Activated naive CD8-positive, alpha-beta T cell treated with anti-CD3 and anti-CD28 coated beads, Interleukin-2, amount 10 ng/mL, durations not matched to agents 7 days and 5 days (primary cell): Measurements from ENCODE around the gene CIB4. TPM values are rescaled to one million over a fixed set of nuclear protein-coding genes. Genes with fewer than 3 reads are reported as not detected.
A peak's percentile ranks its signal among the peaks of the same experiment; 100 is the strongest.

ENCODE experiments used
- ATAC-seq: fragments of 150-1000 bp; cut with Tn5 transposase; one replicate; pipeline ENCODE4 v1.10.0; 2021; ENCODE audit warnings: low read depth, moderate library complexity
- POLR2A ChIA-PET: fragments of 350-600 bp; sonication (Branson Sonifier 250); formaldehyde crosslinking; loops from one replicate; lab custom pipeline; 2021; ENCODE audit warnings: antibody characterized with exemption; lab: Charles Lee
- DNase-seq: peaks from one replicate; pipeline ENCODE4 v3.0.0; 2021
- H3K27ac Mint-ChIP-seq: one replicate; pipeline ENCODE4 v1.8.0; 2022; ENCODE audit warnings: mild to moderate bottlenecking, mixed read lengths
- H3K27me3 Mint-ChIP-seq: one replicate; pipeline ENCODE4 v1.8.0; 2022; ENCODE audit warnings: mild to moderate bottlenecking, moderate library complexity, mixed read lengths
- H3K36me3 Mint-ChIP-seq: one replicate; pipeline ENCODE4 v1.8.0; 2021; ENCODE audit warnings: mild to moderate bottlenecking, mixed read lengths
- H3K4me1 Mint-ChIP-seq: one replicate; pipeline ENCODE4 v1.8.0; 2021; ENCODE audit warnings: mixed read lengths
- H3K4me3 Mint-ChIP-seq: one replicate; pipeline ENCODE4 v1.8.0; 2022; ENCODE audit warnings: mild to moderate bottlenecking, moderate library complexity, mixed read lengths
- H3K9me3 Mint-ChIP-seq: one replicate; pipeline ENCODE4 v1.8.0; 2021; ENCODE audit warnings: mixed read lengths
- total RNA-seq, 2 experiments: library from RNA; stranded (reverse); gene quantifications; one replicate each; pipeline ENCODE4 v1.2.3, GENCODE V29; 2021

Gene CIB4
- total RNA-seq, 2 experiments from 2014 or later = not detected

GRCh38 chr2:26542676-26543505 lies 98.3 kb downstream of the CIB4 start:
- ATAC-seq (no peak), DNase-seq (no peak)
- H3K4me1 Mint-ChIP-seq = no peaks in the 10 kb centered on the region
- peaks cover 41% of the 10 kb centered on the region for H3K27me3 Mint-ChIP-seq
- no peaks in the 10 kb centered on the region for H3K9me3 Mint-ChIP-seq
- H3K4me3 Mint-ChIP-seq = no peak overlapping the region
- H3K27ac Mint-ChIP-seq = no peak overlapping the region
- POLR2A ChIA-PET = no interaction called here
- H3K36me3 Mint-ChIP-seq = no peaks in the 10 kb centered on the region

- Mint-ChIP-seq H3K9me3 (no peaks in the 10 kb centered on the region), H3K27ac (no peak overlapping the region), H3K36me3 (no peaks in the 10 kb centered on the region), H3K4me1 (no peaks in the 10 kb centered on the region), H3K27me3 (peaks cover 38% of the 10 kb centered on the region), H3K4me3 (no peak overlapping the region)
- POLR2A ChIA-PET = no interaction called here
- DNase-seq (no peak), ATAC-seq (no peak)
Measured at GRCh38 chr2:26542194-26542455, 99.0 kb downstream of the CIB4 start.

- no peak for DNase-seq
- Mint-ChIP-seq H3K9me3 (no peaks in the 10 kb centered on the region), H3K27me3 (peaks cover 34% of the 10 kb centered on the region), H3K36me3 (no peaks in the 10 kb centered on the region), H3K27ac (no peak overlapping the region), H3K4me3 (no peak overlapping the region), H3K4me1 (no peaks in the 10 kb centered on the region)
- ATAC-seq = no peak
- POLR2A ChIA-PET = no interaction called here
Measured at GRCh38 chr2:26541401-26542193, 99.6 kb downstream of the CIB4 start.

GRCh38 chr2:26540961-26541360 lies 100.2 kb downstream of the CIB4 start:
- ATAC-seq (no peak), DNase-seq (no peak)
- Mint-ChIP-seq H3K36me3 (no peaks in the 10 kb centered on the region), H3K9me3 (no peaks in the 10 kb centered on the region), H3K27me3 (peaks cover 28% of the 10 kb centered on the region), H3K27ac (no peak overlapping the region), H3K4me3 (no peak overlapping the region), H3K4me1 (no peaks in the 10 kb centered on the region)
- POLR2A ChIA-PET = no interaction called here

GRCh38 chr2:26540306-26540705 lies 100.9 kb downstream of the CIB4 start:
- Mint-ChIP-seq H3K36me3 (no peaks in the 10 kb centered on the region), H3K27me3 (peaks cover 23% of the 10 kb centered on the region), H3K4me1 (no peaks in the 10 kb centered on the region), H3K27ac (no peak overlapping the region), H3K4me3 (no peak overlapping the region), H3K9me3 (no peaks in the 10 kb centered on the region)
- POLR2A ChIA-PET = no interaction called here
- DNase-seq (no peak), ATAC-seq (no peak)

- peaks cover 8% of the 10 kb centered on the region for H3K27me3 Mint-ChIP-seq
- ATAC-seq (no peak), DNase-seq (no peak)
- H3K36me3 Mint-ChIP-seq = no peaks in the 10 kb centered on the region
- no peaks in the 10 kb centered on the region for H3K4me1 Mint-ChIP-seq
- no peak overlapping the region for H3K4me3 Mint-ChIP-seq
- no peaks in the 10 kb centered on the region for H3K9me3 Mint-ChIP-seq
- POLR2A ChIA-PET = no interaction called here
- no peak overlapping the region for H3K27ac Mint-ChIP-seq
Measured at GRCh38 chr2:26537826-26538475, 103.2 kb downstream of the CIB4 start.

- Mint-ChIP-seq H3K4me3 (no peak overlapping the region), H3K27me3 (peaks cover 6% of the 10 kb centered on the region), H3K36me3 (no peaks in the 10 kb centered on the region), H3K4me1 (no peaks in the 10 kb centered on the region), H3K27ac (no peak overlapping the region), H3K9me3 (no peaks in the 10 kb centered on the region)
- ATAC-seq = no peak
- DNase-seq = no peak
- POLR2A ChIA-PET = no interaction called here
Measured at GRCh38 chr2:26537069-26537825, 103.9 kb downstream of the CIB4 start.

- Mint-ChIP-seq H3K27me3 (peaks cover 4% of the 10 kb centered on the region), H3K27ac (no peak overlapping the region), H3K9me3 (no peaks in the 10 kb centered on the region), H3K36me3 (no peaks in the 10 kb centered on the region), H3K4me3 (no peak overlapping the region), H3K4me1 (no peaks in the 10 kb centered on the region)
- no peak for ATAC-seq
- peak; percentile 19 for DNase-seq
- POLR2A ChIA-PET = no interaction called here
Measured at GRCh38 chr2:26536371-26537068, 104.6 kb downstream of the CIB4 start.

GRCh38 chr2:26535663-26536275 lies 105.4 kb downstream of the CIB4 start:
- Mint-ChIP-seq H3K4me1 (no peaks in the 10 kb centered on the region), H3K9me3 (no peaks in the 10 kb centered on the region), H3K27me3 (no peaks in the 10 kb centered on the region), H3K4me3 (no peak overlapping the region), H3K27ac (no peak overlapping the region), H3K36me3 (no peaks in the 10 kb centered on the region)
- no peak for ATAC-seq
- DNase-seq = no peak
- POLR2A ChIA-PET = no interaction called here

- ATAC-seq (no peak), DNase-seq (no peak)
- Mint-ChIP-seq H3K27ac (no peak overlapping the region), H3K9me3 (no peaks in the 10 kb centered on the region), H3K27me3 (no peaks in the 10 kb centered on the region), H3K4me3 (no peak overlapping the region), H3K4me1 (no peaks in the 10 kb centered on the region), H3K36me3 (no peaks in the 10 kb centered on the region)
- POLR2A ChIA-PET = no interaction called here
Measured at GRCh38 chr2:26534865-26535662, 106.1 kb downstream of the CIB4 start.

- ATAC-seq (no peak), DNase-seq (peak; percentile 10)
- POLR2A ChIA-PET = no interaction called here
- Mint-ChIP-seq H3K4me1 (no peaks in the 10 kb centered on the region), H3K4me3 (no peak overlapping the region), H3K36me3 (no peaks in the 10 kb centered on the region), H3K9me3 (no peaks in the 10 kb centered on the region), H3K27ac (no peak overlapping the region), H3K27me3 (no peaks in the 10 kb centered on the region)
Measured at GRCh38 chr2:26534098-26534864, 106.9 kb downstream of the CIB4 start.
